Left colon (tissue), 2 donors: ENCODE measurements around the gene ELFN1. TPM values are rescaled to one million over a fixed set of nuclear protein-coding genes. Genes with fewer than 3 reads are reported as not detected.

Source experiments
- ATAC-seq: fragments of 200-7000 bp; cut with Tn5 transposase; one replicate; pipeline ENCODE4 v1.9.1; 2020; ENCODE audit warnings: mild to moderate bottlenecking, moderate library complexity
- DNase-seq, 2 donors: peaks; one replicate each; pipeline ENCODE4 v3.0.0-alpha.2; 2020
- intact Hi-C, 2 donors: fragments of 100-400 bp; cut with DNase I in 1 of 2; cut with micrococcal nuclease in 1 of 2; formaldehyde crosslinking; loops; one replicate each; pipeline versions ENCODE4 v1.11.2 to v1.14.0; 2022; cut with DNase I, micrococcal nuclease
- total RNA-seq, 2 donors: library from RNA; stranded (reverse); fragmentation: NEBNext Ultra II Directional; extraction: Animal tissue kit (Norgen Biotek cat#: 25700); gene quantifications; one replicate each; pipeline ENCODE4 v1.2.1, GENCODE V29; 2021
- donor health status: DM: no; HTN: no; CAD: no.
- donor health status: DM: yes; HTN: yes; CAD: no.

The ELFN1 gene
- total RNA-seq, 2 donors from 2014 or later = 0.25 to 0.46 TPM

- ATAC-seq (no peak), DNase-seq (no peak)
- intact Hi-C loops = loop anchor here in 1 of 2 donors (10.0 kb wide), 1 partner anchor 555 kb away; no protein-coding TSS in a partner anchor
These were observed 10.4 kb upstream of the ELFN1 start for GRCh38 chr7:1659696-1660095.

DNA sequence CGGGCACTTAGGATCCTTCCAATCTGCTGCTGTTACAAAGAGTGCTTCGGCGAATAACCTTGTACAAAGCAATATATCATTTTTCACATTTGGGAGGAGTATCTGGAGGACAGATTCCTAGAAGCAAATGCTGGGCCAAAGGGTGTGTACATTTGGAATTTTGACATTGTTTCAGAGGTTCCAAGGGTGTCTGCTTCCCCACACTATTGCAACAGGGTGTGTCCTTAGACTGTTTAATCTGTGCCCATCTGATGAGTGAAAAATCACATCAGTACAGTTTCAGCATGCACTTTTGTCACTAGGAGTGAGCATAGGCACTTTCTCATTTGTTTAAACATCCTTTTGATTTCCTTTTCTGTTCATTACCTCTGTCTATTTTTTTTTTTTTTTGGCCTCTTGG lies 8.6 kb upstream of the ELFN1 start:
- DNase-seq (no peak), ATAC-seq (no peak)
- intact Hi-C loops = loop anchor here in 1 of 2 donors (10.0 kb wide), 1 partner anchor 553 kb away; no protein-coding TSS in a partner anchor

DNA sequence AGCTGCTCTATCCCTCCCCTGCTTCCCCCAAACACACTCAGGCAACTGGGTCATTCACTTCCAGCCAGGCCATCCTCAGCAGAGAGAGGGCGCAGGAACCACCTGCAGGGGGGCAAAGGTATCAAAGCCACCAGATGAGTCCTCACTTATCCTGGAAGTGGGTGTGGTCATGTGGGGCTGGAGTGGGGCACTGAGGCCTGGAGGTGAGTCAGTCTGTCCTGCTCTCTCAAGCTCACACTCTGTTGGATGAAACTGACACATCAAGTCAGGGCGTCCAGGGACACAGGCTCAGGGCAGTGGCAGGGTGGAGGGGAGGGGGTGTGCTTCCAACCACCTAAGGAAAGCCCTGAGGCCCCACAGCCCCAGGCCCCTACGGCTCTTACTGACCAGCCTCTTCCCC lies 8.0 kb upstream of the ELFN1 start:
- intact Hi-C loops = loop anchor here in 1 of 2 donors (10.0 kb wide), 1 partner anchor 553 kb away; no protein-coding TSS in a partner anchor
- ATAC-seq (no peak), DNase-seq (no peak)

DNA sequence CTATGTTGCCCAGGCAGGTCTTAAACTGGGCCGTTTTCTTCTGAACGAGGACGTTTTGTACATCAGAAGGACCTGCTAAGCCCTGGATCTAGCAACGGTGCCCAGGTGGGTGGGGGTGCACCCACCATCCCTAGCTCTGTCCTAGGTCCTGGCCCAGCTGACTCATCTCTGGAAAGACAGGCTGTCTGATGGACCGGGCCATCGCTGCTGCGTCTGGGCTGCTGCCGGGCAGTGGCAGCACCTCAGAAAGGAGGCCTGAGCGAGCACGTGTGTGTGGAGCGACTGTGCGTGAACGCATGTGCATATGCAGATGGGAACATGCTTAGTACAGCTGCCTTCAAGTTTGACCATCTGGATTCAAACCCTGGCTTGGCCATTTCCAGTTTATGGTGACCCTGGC lies 7.3 kb upstream of the ELFN1 start:
- ATAC-seq (no peak), DNase-seq (no peak)
- intact Hi-C loops = loop anchor here in 1 of 2 donors (10.0 kb wide), 1 partner anchor 552 kb away; no protein-coding TSS in a partner anchor

DNA sequence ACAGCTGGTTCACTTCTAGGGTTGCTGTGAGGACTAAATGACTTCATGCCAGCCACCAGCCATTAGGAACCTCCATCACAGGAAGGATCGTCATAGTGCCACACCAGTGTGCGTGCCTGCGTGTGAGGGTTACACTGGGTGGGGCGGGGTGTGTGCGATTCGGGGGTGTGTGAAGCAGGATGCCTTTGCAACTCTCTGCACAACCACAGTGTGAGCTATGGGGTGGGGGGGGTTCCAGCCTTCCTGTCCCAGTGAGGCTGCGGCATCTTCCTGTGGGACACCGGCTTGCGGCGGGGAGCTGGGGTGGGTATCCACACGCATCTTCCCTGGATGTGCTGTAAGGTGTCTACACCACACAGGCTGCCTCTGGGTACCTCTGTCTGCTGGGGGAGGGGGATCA lies 6.9 kb upstream of the ELFN1 start:
- intact Hi-C loops = loop anchor here in 1 of 2 donors (10.0 kb wide), 1 partner anchor 552 kb away; no protein-coding TSS in a partner anchor
- no peak for DNase-seq

GRCh38 chr7:1663857-1664651 lies 6.0 kb upstream of the ELFN1 start:
- intact Hi-C loops = loop anchor here in 1 of 2 donors (10.0 kb wide), 1 partner anchor 551 kb away; no protein-coding TSS in a partner anchor
- peak in 1 of 2 donors; percentile 16 for DNase-seq
- no peak for ATAC-seq

More for the DNA sequence above, 6.9 kb upstream of the ELFN1 start:
- ATAC-seq = no peak

GRCh38 chr7:1664711-1665548 lies 5.1 kb upstream of the ELFN1 start:
- DNase-seq = peak; percentile 25 to 71
- intact Hi-C loops = loop anchor here in 1 of 2 donors (10.0 kb wide), 1 partner anchor 550 kb away; no protein-coding TSS in a partner anchor
- peak; percentile 47 for ATAC-seq

- intact Hi-C loops = loop anchor here in 1 of 2 donors (10.0 kb wide), 1 partner anchor 549 kb away; no protein-coding TSS in a partner anchor
- DNase-seq = no peak
- ATAC-seq = no peak
These were observed 4.3 kb upstream of the ELFN1 start for GRCh38 chr7:1665549-1666316.

GRCh38 chr7:1666317-1666822 lies 3.7 kb upstream of the ELFN1 start:
- no peak for DNase-seq
- intact Hi-C loops = loop anchor here in 1 of 2 donors (10.0 kb wide), 1 partner anchor 548 kb away; no protein-coding TSS in a partner anchor
- ATAC-seq = no peak

GRCh38 chr7:1666823-1667565 lies 3.1 kb upstream of the ELFN1 start:
- intact Hi-C loops = loop anchor here in 1 of 2 donors (10.0 kb wide), 1 partner anchor 548 kb away; no protein-coding TSS in a partner anchor
- DNase-seq (no peak), ATAC-seq (peak; percentile 39)

DNA sequence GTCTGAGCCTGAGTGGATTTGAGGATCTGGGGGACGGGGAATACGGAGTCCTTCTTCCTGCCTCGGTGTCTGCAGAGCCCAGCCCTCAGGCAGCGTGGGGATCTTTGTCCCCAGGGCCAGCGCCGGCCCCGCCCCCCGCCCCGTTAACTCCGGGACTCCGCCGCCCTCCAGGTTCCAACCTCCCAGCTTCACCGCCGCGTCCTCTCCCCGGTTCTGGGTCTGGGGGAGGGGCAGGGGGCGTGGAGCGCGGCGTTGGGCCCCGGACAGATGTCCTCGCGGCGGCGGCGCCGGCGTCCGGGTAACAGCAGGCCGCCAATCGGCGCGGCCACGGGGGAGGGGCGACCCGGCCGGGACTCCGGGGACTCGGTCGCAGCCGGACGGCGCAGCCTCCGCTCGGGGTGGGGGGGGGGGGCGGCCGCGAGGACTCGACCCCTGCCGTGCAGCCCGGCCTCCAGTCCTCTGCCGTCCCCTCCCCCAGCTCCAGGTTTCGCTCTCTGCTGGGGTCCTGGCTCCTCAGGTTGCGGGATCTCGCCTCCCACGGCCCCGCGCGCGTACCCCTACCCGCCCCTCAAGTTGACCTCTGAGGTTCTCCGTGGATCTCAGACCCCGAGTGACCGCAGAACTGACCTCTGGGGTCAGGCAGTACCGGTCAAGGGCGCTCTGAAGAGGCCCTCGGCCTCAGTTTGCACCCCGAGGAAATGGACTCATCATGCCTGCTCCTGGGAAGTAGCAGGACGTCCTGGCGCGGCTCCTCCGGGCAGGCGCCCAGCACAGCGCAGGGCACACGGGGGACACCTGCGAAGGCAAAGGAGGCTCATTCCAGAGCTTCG lies 2.3 kb upstream of the ELFN1 start:
- ATAC-seq (peak; percentile 41), DNase-seq (no peak)
- intact Hi-C loops = loop anchor here in 1 of 2 donors (10.0 kb wide), 1 partner anchor 547 kb away; no protein-coding TSS in a partner anchor

DNA sequence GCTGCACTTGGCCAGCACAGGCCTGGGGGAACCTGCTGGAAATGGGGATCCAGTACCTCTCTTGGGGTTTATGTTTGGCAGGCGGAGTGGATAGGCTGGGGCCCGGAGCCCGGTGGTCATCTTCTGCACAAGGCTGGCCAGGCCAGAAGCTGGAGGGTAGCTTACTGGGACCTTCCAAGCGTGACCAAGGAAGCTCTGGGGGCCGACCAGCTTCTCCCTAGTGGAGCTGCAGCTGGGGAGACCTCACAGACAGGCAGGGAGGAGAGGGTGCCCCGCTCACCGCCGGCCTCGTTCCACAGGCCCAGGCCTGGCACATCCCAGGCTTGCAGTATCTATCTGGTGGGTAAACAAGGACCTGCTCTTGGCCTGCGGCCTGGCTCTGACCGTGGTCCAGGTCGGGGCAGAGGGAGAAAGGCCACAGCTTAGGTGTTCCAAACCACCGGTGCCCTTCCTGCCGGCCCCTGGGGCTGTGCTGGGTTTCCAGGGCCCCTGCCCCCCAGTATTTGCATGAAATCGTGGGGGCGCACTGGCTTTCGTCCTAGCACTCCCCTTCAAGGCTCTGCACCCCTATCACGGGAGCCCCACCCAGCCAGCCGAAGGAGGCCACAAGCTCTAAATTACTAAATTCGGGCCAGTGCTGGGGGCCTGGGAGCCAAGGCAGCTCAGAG lies 1.5 kb upstream of the ELFN1 start:
- intact Hi-C loops = loop anchor here in 1 of 2 donors (10.0 kb wide), 1 partner anchor 546 kb away; no protein-coding TSS in a partner anchor
- DNase-seq (no peak), ATAC-seq (no peak)

DNA sequence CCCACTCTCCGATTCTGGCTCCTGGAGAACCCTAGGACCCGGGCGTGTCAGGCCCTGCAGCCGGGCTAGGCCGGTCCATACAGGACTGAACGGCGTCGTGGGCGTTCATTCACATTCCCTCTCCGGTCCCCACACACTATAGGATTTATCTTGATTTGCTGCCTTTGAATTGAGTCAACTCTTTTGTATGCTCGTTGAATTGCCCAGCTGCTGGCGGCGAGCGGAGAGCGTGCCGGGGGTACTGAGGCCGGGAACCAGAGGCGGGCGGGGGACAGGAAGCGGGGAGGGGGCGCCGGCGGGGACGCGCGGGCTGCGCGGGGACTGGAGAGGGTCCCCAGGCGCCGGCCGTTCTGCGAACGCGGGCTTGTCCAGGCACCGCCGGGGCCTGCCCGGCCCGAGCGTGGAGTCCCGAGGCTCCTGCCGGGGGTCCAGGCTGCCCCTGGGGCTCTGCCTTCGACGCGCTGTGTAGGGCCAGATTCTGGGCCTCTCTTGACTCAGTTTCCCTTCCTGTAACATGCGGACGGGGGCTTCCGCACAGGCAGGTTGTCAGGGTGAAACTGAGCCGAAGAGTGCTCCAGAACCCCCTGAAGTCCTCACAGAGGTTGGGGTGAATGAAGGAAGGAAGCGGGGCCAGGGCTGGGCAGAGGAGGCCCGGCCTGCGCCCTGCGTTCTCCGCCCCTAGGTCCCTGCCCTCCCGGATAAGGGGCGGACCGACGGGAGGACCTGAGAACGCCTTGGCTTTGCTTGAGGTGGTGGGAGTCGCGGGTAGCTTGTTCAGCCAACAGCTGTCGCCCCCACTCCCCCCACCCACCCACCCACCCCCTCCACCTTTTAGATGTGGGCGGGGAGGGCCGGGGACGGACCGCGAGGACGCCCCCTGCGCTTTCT lies 769 bp upstream of the ELFN1 start:
- ATAC-seq (no peak), DNase-seq (no peak)
- intact Hi-C loops = loop anchor here in 1 of 2 donors (10.0 kb wide), 1 partner anchor 545 kb away; no protein-coding TSS in a partner anchor

DNA sequence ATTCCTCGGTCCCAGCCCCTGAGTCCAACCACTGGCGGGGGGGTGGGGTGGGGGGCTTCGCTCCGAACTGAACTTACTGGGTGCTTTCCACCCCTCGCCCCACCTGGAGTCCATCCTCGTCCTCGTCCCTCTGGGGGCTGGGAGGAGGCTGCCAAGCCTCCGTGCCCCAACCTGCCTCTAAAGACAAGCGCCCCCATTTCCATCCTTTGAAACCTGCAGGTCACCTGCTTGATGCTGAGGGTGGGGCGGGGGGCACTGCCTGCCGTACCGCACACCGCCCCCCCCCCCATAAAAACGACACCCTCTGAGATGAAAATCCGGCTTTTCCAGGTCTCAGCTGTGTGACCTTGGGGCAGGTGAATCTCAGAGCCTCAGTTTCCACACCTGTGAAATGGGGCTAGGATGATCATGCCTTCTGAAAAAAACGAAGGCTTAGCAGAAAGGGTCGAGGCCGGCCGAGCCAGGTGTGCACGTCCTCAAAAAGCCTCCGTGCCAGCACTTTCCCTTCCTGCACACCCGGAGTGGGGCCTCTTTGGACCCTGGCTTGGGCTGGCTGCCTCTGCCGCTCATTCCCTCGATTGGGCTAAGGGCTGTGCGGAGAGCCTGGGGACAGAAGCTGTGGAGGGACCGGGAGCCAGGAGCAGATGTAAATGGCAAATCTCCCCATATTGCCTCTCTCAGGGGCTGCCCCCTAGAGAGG lies 967 bp downstream of the ELFN1 start:
- DNase-seq (no peak), ATAC-seq (no peak)
- intact Hi-C loops = no loop called here
